ENCODE data around the gene ZDHHC3.

ZDHHC3 gene

GRCh38 chr3:44926921-44927320 lies 49.1 kb downstream of the ZDHHC3 start:
- ATAC-seq: no peak
- no peak for DNase-seq

- DNase-seq: no peak
- ATAC-seq: no peak
Measured at GRCh38 chr3:44926172-44926571, 49.8 kb downstream of the ZDHHC3 start.

GRCh38 chr3:44924457-44925084 lies 51.4 kb downstream of the ZDHHC3 start:
- ATAC-seq: no peak
- no peak for DNase-seq

GRCh38 chr3:44923632-44924456 lies 52.1 kb downstream of the ZDHHC3 start:
- DNase-seq (no peak), ATAC-seq (no peak)

GRCh38 chr3:44920081-44920480 lies 55.9 kb downstream of the ZDHHC3 start:
- ATAC-seq (no peak), DNase-seq (no peak)

GRCh38 chr3:44918581-44918980 lies 57.4 kb downstream of the ZDHHC3 start:
- no peak for DNase-seq

GRCh38 chr3:44918087-44918486 lies 57.9 kb downstream of the ZDHHC3 start:
- DNase-seq (no peak), ATAC-seq (no peak)

More at GRCh38 chr3:44918581-44918980, 57.4 kb downstream of the ZDHHC3 start:
- no peak for ATAC-seq

GRCh38 chr3:44915702-44916438 lies 60.1 kb downstream of the ZDHHC3 start:
- DNase-seq (no peak), ATAC-seq (no peak)

GRCh38 chr3:44914936-44915335 lies 61.0 kb downstream of the ZDHHC3 start:
- DNase-seq (no peak), ATAC-seq (no peak)

- ATAC-seq: peak; percentile 74
- peak; percentile 71 for DNase-seq
Measured at GRCh38 chr3:44913868-44914468, 62.0 kb downstream of the ZDHHC3 start.

- DNase-seq: no peak
Measured at GRCh38 chr3:44910693-44911092, 65.3 kb downstream of the ZDHHC3 start.

GRCh38 chr3:44909063-44909462 lies 66.9 kb downstream of the ZDHHC3 start:
- ATAC-seq (no peak), DNase-seq (no peak)

More at GRCh38 chr3:44910693-44911092, 65.3 kb downstream of the ZDHHC3 start:
- no peak for ATAC-seq

GRCh38 chr3:44907612-44908011 lies 68.4 kb downstream of the ZDHHC3 start:
- DNase-seq: no peak
- no peak for ATAC-seq

GRCh38 chr3:44906997-44907396 lies 69.0 kb downstream of the ZDHHC3 start:
- peak; percentile 70 for ATAC-seq

GRCh38 chr3:44905446-44906157 lies 70.4 kb downstream of the ZDHHC3 start:
- DNase-seq (no peak), ATAC-seq (no peak)

More at GRCh38 chr3:44906997-44907396, 69.0 kb downstream of the ZDHHC3 start:
- no peak for DNase-seq

- ATAC-seq (no peak), DNase-seq (no peak)
Measured at GRCh38 chr3:44903751-44904150, 72.2 kb downstream of the ZDHHC3 start.

GRCh38 chr3:44903314-44903713 lies 72.7 kb downstream of the ZDHHC3 start:
- DNase-seq (no peak), ATAC-seq (no peak)

- DNase-seq (no peak), ATAC-seq (no peak)
Measured at GRCh38 chr3:44902628-44903027, 73.3 kb downstream of the ZDHHC3 start.

- DNase-seq (no peak), ATAC-seq (peak; percentile 40)
Measured at GRCh38 chr3:44899683-44900367, 76.1 kb downstream of the ZDHHC3 start.

GRCh38 chr3:44896440-44896839 lies 79.5 kb downstream of the ZDHHC3 start:
- no peak for DNase-seq
- ATAC-seq: no peak

GRCh38 chr3:44894485-44894884 lies 81.5 kb downstream of the ZDHHC3 start:
- DNase-seq: no peak
- no peak for ATAC-seq
